H9 (cell line): ENCODE data around the gene TRIM52. TPM values are rescaled to one million over a fixed set of nuclear protein-coding genes. Genes with fewer than 3 reads are reported as not detected.
A peak's percentile ranks its signal among the peaks of the same experiment; 100 is the strongest.
"Not testable (repeated sequence)": the region's sequence is repeated elsewhere in the genome, so short reads cannot be mapped to it uniquely, and the experiment has no call there.

ENCODE experiments used
- DNase-seq: peaks from one replicate; pipeline ENCODE4 v3.0.0-alpha.2; 2017
- H2AFZ ChIP-seq: one replicate; pipeline ENCODE4 v1.6.1; 2013; ENCODE audit warnings: mild to moderate bottlenecking, low read length, control low read depth, moderate library complexity
- H2AK5ac ChIP-seq: 2 replicates; pipeline ENCODE4 v1.6.1; 2013; ENCODE audit warnings: low read length, control low read depth, mixed read lengths; ENCODE audit not compliant: insufficient read length
- H2BK120ac ChIP-seq: one replicate; pipeline ENCODE4 v1.6.1; 2013; ENCODE audit warnings: low read depth, mild to moderate bottlenecking, low read length, control low read depth, inconsistent platforms; ENCODE audit not compliant: poor library complexity, severe bottlenecking
- H2BK12ac ChIP-seq: 2 replicates; pipeline ENCODE4 v1.6.1; 2013; ENCODE audit warnings: low read length, control low read depth, mixed read lengths, low read depth; ENCODE audit not compliant: insufficient read length
- H2BK15ac ChIP-seq: 2 replicates; pipeline ENCODE4 v1.6.1; 2013; ENCODE audit warnings: low read depth, low read length, control low read depth
- H2BK20ac ChIP-seq: one replicate; pipeline ENCODE4 v1.6.1; 2013; ENCODE audit warnings: low read depth, mild to moderate bottlenecking, low read length, control low read depth, inconsistent platforms; ENCODE audit not compliant: poor library complexity, severe bottlenecking
- H2BK5ac ChIP-seq: 2 replicates; pipeline ENCODE4 v1.6.1; 2013; ENCODE audit warnings: low read length, control low read depth, mixed read lengths; ENCODE audit not compliant: insufficient read length
- H3K14ac ChIP-seq: 2 replicates; pipeline ENCODE4 v1.6.1; 2013; ENCODE audit warnings: low read length, control low read depth; ENCODE audit not compliant: insufficient read depth
- H3K18ac ChIP-seq: 2 replicates; pipeline ENCODE4 v1.6.1; 2013; ENCODE audit warnings: low read depth, mild to moderate bottlenecking, mixed read lengths, low read length, control low read depth; ENCODE audit not compliant: insufficient read length
- H3K23ac ChIP-seq: 2 replicates; pipeline ENCODE4 v1.6.1; 2013; ENCODE audit warnings: low read length, control low read depth, mixed read lengths, low read depth; ENCODE audit not compliant: insufficient read length
- H3K23me2 ChIP-seq: 2 replicates; pipeline ENCODE4 v1.6.1; 2013; ENCODE audit warnings: low read depth, mild to moderate bottlenecking, mixed read lengths, low read length, control low read depth; ENCODE audit not compliant: insufficient read length, poor library complexity, severe bottlenecking
- H3K27ac ChIP-seq: 2 replicates; pipeline ENCODE4 v1.5.1; 2013; ENCODE audit warnings: low read length, control low read depth, mixed read lengths, low read depth; ENCODE audit not compliant: insufficient read length
- H3K27me3 ChIP-seq: 2 replicates; pipeline ENCODE4 v1.6.1; 2013; ENCODE audit warnings: low read length, control low read depth, inconsistent platforms; ENCODE audit not compliant: insufficient read depth
- H3K4ac ChIP-seq: 2 replicates; pipeline ENCODE4 v1.6.1; 2013; ENCODE audit warnings: low read depth, mild to moderate bottlenecking, control low read depth, inconsistent platforms, low read length, moderate library complexity
- H3K4me1 ChIP-seq: 2 replicates; pipeline ENCODE4 v1.6.1; 2013; ENCODE audit warnings: low read length, control low read depth, inconsistent platforms; ENCODE audit not compliant: insufficient read depth
- H3K4me2 ChIP-seq: 2 replicates; pipeline ENCODE4 v1.6.1; 2013; ENCODE audit warnings: low read length, control low read depth, mixed read lengths; ENCODE audit not compliant: insufficient read length, insufficient read depth
- H3K56ac ChIP-seq: 2 replicates; pipeline ENCODE4 v1.6.1; 2013; ENCODE audit warnings: low read depth, mild to moderate bottlenecking, mixed read lengths, low read length, control low read depth; ENCODE audit not compliant: insufficient read length
- H3K79me1 ChIP-seq: 2 replicates; pipeline ENCODE4 v1.6.1; 2013; ENCODE audit warnings: low read depth, mild to moderate bottlenecking, moderate library complexity, low read length, control low read depth, inconsistent platforms; ENCODE audit not compliant: insufficient read depth, poor library complexity, severe bottlenecking
- H3K79me2 ChIP-seq: 2 replicates; pipeline ENCODE4 v1.6.1; 2013; ENCODE audit warnings: low read length, control low read depth, inconsistent platforms; ENCODE audit not compliant: insufficient read depth
- H3K9ac ChIP-seq: 2 replicates; pipeline ENCODE4 v1.6.1; 2013; ENCODE audit warnings: low read length, control low read depth, mixed read lengths; ENCODE audit not compliant: insufficient read length; ENCODE audit errors: extremely low read depth
- H3K9me3 ChIP-seq: one replicate; pipeline ENCODE4 v1.6.1; 2013; ENCODE audit warnings: low read depth, low read length, inconsistent platforms; ENCODE audit not compliant: control insufficient read depth
- H3T11ph ChIP-seq: one replicate; pipeline ENCODE4 v1.6.1; 2013; ENCODE audit warnings: mild to moderate bottlenecking, low read length, control low read depth, inconsistent platforms
- H4K20me1 ChIP-seq: one replicate; pipeline ENCODE4 v1.6.1; 2013; ENCODE audit not compliant: control insufficient read depth, insufficient read length, insufficient read depth
- H4K5ac ChIP-seq: 2 replicates; pipeline ENCODE4 v1.6.1; 2013; ENCODE audit warnings: low read depth, mild to moderate bottlenecking, mixed read lengths, low read length, control low read depth; ENCODE audit not compliant: insufficient read length
- H4K8ac ChIP-seq: replicated peaks from 2 replicates; pipeline ENCODE4 v1.6.1; 2013; ENCODE audit warnings: low read length, control low read depth, mixed read lengths, low read depth; ENCODE audit not compliant: insufficient read length
- H4K91ac ChIP-seq: 2 replicates; pipeline ENCODE4 v1.6.1; 2013; ENCODE audit warnings: low read depth, mild to moderate bottlenecking, moderate library complexity, mixed read lengths, low read length, control low read depth; ENCODE audit not compliant: insufficient read length
- H3K27ac Mint-ChIP-seq, 3 experiments: 2 replicates in 2 of 3; 3 replicates in 1 of 3; pipeline ENCODE4 v1.8.0; 2020 to 2021; ENCODE audit warnings: mixed read lengths in 3 of 3, mild to moderate bottlenecking in 1 of 3, moderate library complexity in 1 of 3
- H3K27me3 Mint-ChIP-seq: 2 replicates; pipeline ENCODE4 v1.8.0; 2021; ENCODE audit warnings: low read depth, mild to moderate bottlenecking, moderate library complexity, mixed read lengths
- H3K36me3 Mint-ChIP-seq, 3 experiments: 2 replicates in 2 of 3; 3 replicates in 1 of 3; pipeline ENCODE4 v1.8.0; 2020 to 2021; ENCODE audit warnings: low read depth in 3 of 3, mixed read lengths in 3 of 3; ENCODE audit not compliant: insufficient read depth in 1 of 3
- H3K4me1 Mint-ChIP-seq, 2 experiments: 2 replicates each; pipeline ENCODE4 v1.8.0; 2020; ENCODE audit warnings: mixed read lengths in 2 of 2
- H3K4me3 Mint-ChIP-seq, 2 experiments: 2 replicates in 1 of 2; 3 replicates in 1 of 2; pipeline ENCODE4 v1.8.0; 2020 to 2021; ENCODE audit warnings: mild to moderate bottlenecking in 2 of 2, mixed read lengths in 2 of 2, moderate library complexity in 1 of 2
- H3K9me3 Mint-ChIP-seq, 2 experiments: 2 replicates in 1 of 2; 3 replicates in 1 of 2; pipeline ENCODE4 v1.8.0; 2020; ENCODE audit warnings: mild to moderate bottlenecking in 2 of 2, mixed read lengths in 2 of 2, moderate library complexity in 1 of 2
- CTCF ChIP-seq: fragments of 200-600 bp; sonication (generic); conservative IDR thresholded peaks from 3 replicates; pipeline ENCODE4 v1.8.0; 2021; ENCODE audit warnings: antibody characterized with exemption, mild to moderate bottlenecking
- WGBS: extraction: QIAGEN DNeasy Blood & Tissue Kit; methylation state at CpG from one replicate; pipeline ENCODE4 v1.1.7; 2013; ENCODE audit warnings: missing lambda C conversion rate, low lambda C conversion rate, mixed read lengths; ENCODE audit not compliant: insufficient read length; ENCODE audit errors: extremely low coverage; 5-methylcytosine and 5-hydroxymethylcytosine counted together
- total RNA-seq: library from RNA; stranded (reverse); gene quantifications from 2 replicates; pipeline ENCODE4 v1.2.1, GENCODE V29; 2021

The TRIM52 gene
- total RNA-seq, 1 experiment from 2014 or later: 5.1 TPM

GRCh38 chr5:181215997-181216989, 44.6 kb downstream of the TRIM52 start:
- H3K79me2 ChIP-seq: no peaks in the 10 kb centered on the region
- H2BK20ac ChIP-seq: no peak overlapping the region
- no CpG with 5 or more reads among the region's 44 CpGs for WGBS
- Mint-ChIP-seq H3K9me3 (peaks cover 0 to 2% of the 10 kb centered on the region in 2 experiments; a peak in 2 of 5 replicates), H3K27ac (no peak overlapping the region), H3K36me3 (no peaks in the 10 kb centered on the region; a peak in 1 of 7 replicates), H3K4me1 (peaks cover 20 to 26% of the 10 kb centered on the region in 2 experiments), H3K27me3 (peaks cover 36% of the 10 kb centered on the region), H3K4me3 (peak overlapping the region; percentile 63 to 93)
- H4K20me1 ChIP-seq: no peaks in the 10 kb centered on the region
- H3K4ac ChIP-seq: no peak overlapping the region
- no peak overlapping the region for H2BK12ac ChIP-seq
- H2AFZ ChIP-seq: no peak overlapping the region
- no peaks in the 10 kb centered on the region for H3K79me1 ChIP-seq
- H3K9ac ChIP-seq: no peak overlapping the region
- H3K56ac ChIP-seq: no peak overlapping the region
- DNase-seq: peak; percentile 43
- H3K23me2 ChIP-seq: peaks cover 9% of the 10 kb centered on the region
- no peak overlapping the region for H4K5ac ChIP-seq
- no peak overlapping the region for H2BK15ac ChIP-seq
- H3K27ac ChIP-seq: no peak overlapping the region
- H3K27me3 ChIP-seq: peaks cover 2% of the 10 kb centered on the region
- H3K4me1 ChIP-seq: no peaks in the 10 kb centered on the region; the same call in 1 of the 2 replicates
- H2BK5ac ChIP-seq: no peak overlapping the region
- H4K8ac ChIP-seq: no peak overlapping the region
- H3K9me3 ChIP-seq: no peaks in the 10 kb centered on the region
- no peak overlapping the region for H2BK120ac ChIP-seq
- TF ChIP-seq CTCF: no peak
- no peak overlapping the region for H3K18ac ChIP-seq
- no peak overlapping the region for H2AK5ac ChIP-seq
- no peak overlapping the region for H3K14ac ChIP-seq
- H3K4me2 ChIP-seq: peak overlapping the region; percentile 70
- no peak overlapping the region for H4K91ac ChIP-seq
- no peak overlapping the region for H3T11ph ChIP-seq
- no peak overlapping the region for H3K23ac ChIP-seq

GRCh38 chr5:181214249-181214648, 46.7 kb downstream of the TRIM52 start:
- Mint-ChIP-seq H3K4me1 (peaks cover 17 to 20% of the 10 kb centered on the region in 2 experiments; a peak in 3 of 4 replicates), H3K27me3 (peaks cover 32% of the 10 kb centered on the region)
- H3K9me3 Mint-ChIP-seq, H2AK5ac ChIP-seq, H3K27ac ChIP-seq, H3K27me3 ChIP-seq, H3K4me2 ChIP-seq, H2BK5ac ChIP-seq, H3K79me2 ChIP-seq, H3K27ac Mint-ChIP-seq, H2BK120ac ChIP-seq, H2BK15ac ChIP-seq, H3K79me1 ChIP-seq, H3K4me3 Mint-ChIP-seq, H3T11ph ChIP-seq, H4K8ac ChIP-seq, H4K91ac ChIP-seq, H4K20me1 ChIP-seq, H3K14ac ChIP-seq, H3K23ac ChIP-seq, DNase-seq, H2AFZ ChIP-seq, H3K18ac ChIP-seq, H3K36me3 Mint-ChIP-seq, H3K9me3 ChIP-seq, H3K4me1 ChIP-seq, H2BK12ac ChIP-seq, H3K9ac ChIP-seq, H4K5ac ChIP-seq, H3K23me2 ChIP-seq, H3K56ac ChIP-seq, H3K4ac ChIP-seq, H2BK20ac ChIP-seq: not testable (repeated sequence)
- WGBS: no CpG with 5 or more reads among the region's 10 CpGs
